Immature natural killer cell (primary cell): Measurements from ENCODE around the gene BICD1. TPM values are rescaled to one million over a fixed set of nuclear protein-coding genes. Genes with fewer than 3 reads are reported as not detected.
"Not testable (repeated sequence)": the region's sequence is repeated elsewhere in the genome, so short reads cannot be mapped to it uniquely, and the experiment has no call there.

Experiments
- DNase-seq, 3 donors: peaks; one replicate each; pipeline ENCODE4 v3.0.0; 2022; ENCODE audit warnings: mixed read lengths in 1 of 3
- H3K27ac Mint-ChIP-seq, 6 donors: one replicate each; pipeline ENCODE4 v1.8.0; 2020; ENCODE audit warnings: mixed read lengths in 6 of 6, mild to moderate bottlenecking in 5 of 6, inconsistent platforms in 4 of 6, moderate library complexity in 3 of 6
- H3K27me3 Mint-ChIP-seq, 3 donors: one replicate each; pipeline ENCODE4 v1.8.0; 2020 to 2021; ENCODE audit warnings: low read depth in 3 of 3, mild to moderate bottlenecking in 3 of 3, mixed read lengths in 3 of 3, moderate library complexity in 3 of 3, inconsistent platforms in 1 of 3
- H3K36me3 Mint-ChIP-seq, 3 donors: one replicate each; pipeline ENCODE4 v1.8.0; 2020; ENCODE audit warnings: mixed read lengths in 3 of 3, inconsistent platforms in 2 of 3, mild to moderate bottlenecking in 2 of 3
- H3K4me1 Mint-ChIP-seq, 2 donors: one replicate each; pipeline ENCODE4 v1.8.0; 2020; ENCODE audit warnings: inconsistent platforms in 2 of 2, mild to moderate bottlenecking in 2 of 2, mixed read lengths in 2 of 2, moderate library complexity in 1 of 2
- H3K4me3 Mint-ChIP-seq, 5 donors: one replicate each; pipeline ENCODE4 v1.8.0; 2020; ENCODE audit warnings: mild to moderate bottlenecking in 5 of 5, mixed read lengths in 5 of 5, inconsistent platforms in 3 of 5, moderate library complexity in 3 of 5
- H3K9me3 Mint-ChIP-seq, 6 donors: one replicate each; pipeline ENCODE4 v1.8.0; 2020; ENCODE audit warnings: mild to moderate bottlenecking in 6 of 6, mixed read lengths in 6 of 6, inconsistent platforms in 4 of 6, moderate library complexity in 3 of 6
- polyA plus RNA-seq, 3 donors: library from polyadenylated mRNA; unstranded; fragments of 300-500 nt; fragmentation: Illumina TruSeq; gene quantifications; one replicate each; pipeline ENCODE4 v1.2.3, GENCODE V29; 2021

Gene BICD1
- polyA plus RNA-seq, 3 donors from 2014 or later, result 1.0 to 9.1 (median 4.0) TPM

- H3K4me1 Mint-ChIP-seq, result peaks cover 17 to 18% of the 10 kb centered on the region in 2 donors
- DNase-seq, result peak; percentile 14 to 48 (median 42)
- peaks cover 2 to 4% (median 2%) of the 10 kb centered on the region in 3 donors for H3K27me3 Mint-ChIP-seq
- H3K9me3 Mint-ChIP-seq, result no peaks in the 10 kb centered on the region
- peak overlapping the region in 4 of 6 donors; percentile 62 to 92 (median 74) for H3K27ac Mint-ChIP-seq
- H3K4me3 Mint-ChIP-seq, result peak overlapping the region in 1 of 5 donors; percentile 50
- peaks cover 2 to 6% (median 3%) of the 10 kb centered on the region in 3 donors for H3K36me3 Mint-ChIP-seq
Measured at GRCh38 chr12:32159925-32160324, 53.3 kb downstream of the BICD1 start.

- Mint-ChIP-seq H3K27me3 (peaks cover 2 to 5% (median 4%) of the 10 kb centered on the region in 3 donors), H3K4me1 (peaks cover 17 to 18% of the 10 kb centered on the region in 2 donors), H3K4me3 (no peak overlapping the region), H3K36me3 (peaks cover 4 to 8% (median 5%) of the 10 kb centered on the region in 3 donors), H3K27ac (peak overlapping the region in 4 of 6 donors; percentile 1 to 59 (median 34)), H3K9me3 (no peaks in the 10 kb centered on the region)
- no peak for DNase-seq
Measured at GRCh38 chr12:32161058-32161457, 54.4 kb downstream of the BICD1 start.

- Mint-ChIP-seq H3K27me3 (peaks cover 2 to 5% (median 3%) of the 10 kb centered on the region in 3 donors), H3K4me3 (no peak overlapping the region), H3K9me3 (no peaks in the 10 kb centered on the region), H3K4me1 (peaks cover 15% of the 10 kb centered on the region in 2 donors), H3K36me3 (peaks cover 4 to 8% (median 5%) of the 10 kb centered on the region in 3 donors), H3K27ac (no peak overlapping the region)
- DNase-seq, result no peak
Measured at GRCh38 chr12:32163596-32163995, 56.9 kb downstream of the BICD1 start.

- no peak overlapping the region for H3K27ac Mint-ChIP-seq
- H3K36me3 Mint-ChIP-seq, result peaks cover 4 to 8% (median 5%) of the 10 kb centered on the region in 3 donors
- no peaks in the 10 kb centered on the region for H3K9me3 Mint-ChIP-seq
- no peak for DNase-seq
- no peak overlapping the region for H3K4me3 Mint-ChIP-seq
- peaks cover 0 to 5% (median 2%) of the 10 kb centered on the region in 3 donors for H3K27me3 Mint-ChIP-seq
- H3K4me1 Mint-ChIP-seq, result no peaks in the 10 kb centered on the region
Measured at GRCh38 chr12:32166510-32166909, 59.9 kb downstream of the BICD1 start.

GRCh38 chr12:32170437-32170998 is 63.9 kb downstream of the BICD1 start:
- Mint-ChIP-seq H3K27ac (no peak overlapping the region), H3K4me1 (no peaks in the 10 kb centered on the region), H3K4me3 (no peak overlapping the region), H3K9me3 (no peaks in the 10 kb centered on the region), H3K36me3 (no peaks in the 10 kb centered on the region), H3K27me3 (no peaks in the 10 kb centered on the region)
- no peak for DNase-seq

GRCh38 chr12:32171211-32171610 is 64.6 kb downstream of the BICD1 start:
- Mint-ChIP-seq H3K27me3 (no peaks in the 10 kb centered on the region), H3K27ac (no peak overlapping the region), H3K36me3 (no peaks in the 10 kb centered on the region), H3K4me3 (no peak overlapping the region), H3K4me1 (no peaks in the 10 kb centered on the region), H3K9me3 (no peaks in the 10 kb centered on the region)
- no peak for DNase-seq

- H3K9me3 Mint-ChIP-seq, result no peaks in the 10 kb centered on the region
- no peaks in the 10 kb centered on the region for H3K27me3 Mint-ChIP-seq
- no peaks in the 10 kb centered on the region for H3K4me1 Mint-ChIP-seq
- H3K4me3 Mint-ChIP-seq, result no peak overlapping the region
- H3K27ac Mint-ChIP-seq, result no peak overlapping the region
- H3K36me3 Mint-ChIP-seq, result no peaks in the 10 kb centered on the region
- no peak for DNase-seq
Measured at GRCh38 chr12:32176606-32177005, 70.0 kb downstream of the BICD1 start.

- Mint-ChIP-seq H3K9me3 (no peaks in the 10 kb centered on the region), H3K27ac (no peak overlapping the region), H3K4me3 (no peak overlapping the region)
Measured at GRCh38 chr12:32178341-32179010, 71.8 kb downstream of the BICD1 start.

GRCh38 chr12:32179011-32179395 is 72.4 kb downstream of the BICD1 start:
- no peaks in the 10 kb centered on the region for H3K9me3 Mint-ChIP-seq

More at GRCh38 chr12:32178341-32179010, 71.8 kb downstream of the BICD1 start:
- Mint-ChIP-seq H3K36me3 (no peaks in the 10 kb centered on the region), H3K27me3 (no peaks in the 10 kb centered on the region), H3K4me1 (no peaks in the 10 kb centered on the region)
- DNase-seq, result no peak

GRCh38 chr12:32181498-32182175 is 75.0 kb downstream of the BICD1 start:
- Mint-ChIP-seq H3K4me3 (no peak overlapping the region), H3K27me3 (no peaks in the 10 kb centered on the region), H3K36me3 (peaks cover 0 to 8% (median 0%) of the 10 kb centered on the region in 3 donors), H3K4me1 (no peaks in the 10 kb centered on the region), H3K27ac (no peak overlapping the region), H3K9me3 (no peaks in the 10 kb centered on the region)
- no peak for DNase-seq

More at GRCh38 chr12:32179011-32179395, 72.4 kb downstream of the BICD1 start:
- Mint-ChIP-seq H3K4me3 (no peak overlapping the region), H3K27me3 (no peaks in the 10 kb centered on the region), H3K4me1 (no peaks in the 10 kb centered on the region), H3K36me3 (no peaks in the 10 kb centered on the region), H3K27ac (no peak overlapping the region)
- DNase-seq, result no peak

- H3K27ac Mint-ChIP-seq, result no peak overlapping the region
- H3K9me3 Mint-ChIP-seq, result no peaks in the 10 kb centered on the region
- no peaks in the 10 kb centered on the region for H3K4me1 Mint-ChIP-seq
- peaks cover 0 to 8% (median 0%) of the 10 kb centered on the region in 3 donors for H3K36me3 Mint-ChIP-seq
- H3K4me3 Mint-ChIP-seq, result no peak overlapping the region
- no peaks in the 10 kb centered on the region for H3K27me3 Mint-ChIP-seq
- DNase-seq, result no peak
Measured at GRCh38 chr12:32183650-32184049, 77.0 kb downstream of the BICD1 start.

- H3K27me3 Mint-ChIP-seq, H3K4me1 Mint-ChIP-seq, H3K4me3 Mint-ChIP-seq, H3K27ac Mint-ChIP-seq, DNase-seq, H3K9me3 Mint-ChIP-seq: not testable (repeated sequence)
- peaks cover 0 to 11% (median 0%) of the 10 kb centered on the region in 3 donors for H3K36me3 Mint-ChIP-seq
Measured at GRCh38 chr12:32187127-32187526, 80.5 kb downstream of the BICD1 start.

GRCh38 chr12:32191445-32191844 is 84.8 kb downstream of the BICD1 start:
- Mint-ChIP-seq H3K27me3 (no peaks in the 10 kb centered on the region), H3K36me3 (peaks cover 0 to 16% (median 11%) of the 10 kb centered on the region in 3 donors), H3K9me3 (peaks cover under 1 to 24% (median 15%) of the 10 kb centered on the region in 6 donors), H3K4me1 (no peaks in the 10 kb centered on the region), H3K4me3 (no peak overlapping the region), H3K27ac (no peak overlapping the region)
- no peak for DNase-seq
